Osteocyte (in vitro differentiated cells): Measurements from ENCODE around the gene TIMM13. TPM values are rescaled to one million over a fixed set of nuclear protein-coding genes. Genes with fewer than 3 reads are reported as not detected.
"Not testable (repeated sequence)": the region's sequence is repeated elsewhere in the genome, so short reads cannot be mapped to it uniquely, and the experiment has no call there.

Experiments used
- DNase-seq: peaks from one replicate; pipeline ENCODE4 v3.0.0; 2021; ENCODE audit warnings: mixed read lengths; ENCODE audit not compliant: unreplicated experiment; ENCODE audit errors: extremely low spot score
- H3K27ac Mint-ChIP-seq: one replicate; pipeline ENCODE4 v1.8.0; 2021; ENCODE audit warnings: mild to moderate bottlenecking, mixed read lengths; ENCODE audit not compliant: unreplicated experiment
- H3K27me3 Mint-ChIP-seq: one replicate; pipeline ENCODE4 v1.8.0; 2021; ENCODE audit warnings: mixed read lengths; ENCODE audit not compliant: unreplicated experiment
- H3K36me3 Mint-ChIP-seq: one replicate; pipeline ENCODE4 v1.8.0; 2021; ENCODE audit warnings: mixed read lengths; ENCODE audit not compliant: unreplicated experiment
- H3K4me1 Mint-ChIP-seq: one replicate; pipeline ENCODE4 v1.8.0; 2021; ENCODE audit warnings: mixed read lengths; ENCODE audit not compliant: unreplicated experiment
- H3K4me3 Mint-ChIP-seq: one replicate; pipeline ENCODE4 v1.8.0; 2021; ENCODE audit warnings: mild to moderate bottlenecking, moderate library complexity, mixed read lengths; ENCODE audit not compliant: unreplicated experiment
- H3K9me3 Mint-ChIP-seq: one replicate; pipeline ENCODE4 v1.8.0; 2021; ENCODE audit warnings: mixed read lengths; ENCODE audit not compliant: unreplicated experiment
- CTCF ChIP-seq: fragments of 200-600 bp; sonication (generic); IDR thresholded peaks from 2 replicates; pipeline ENCODE4 v1.5.0; 2021; ENCODE audit warnings: antibody characterized with exemption, mild to moderate bottlenecking, moderate library complexity
- total RNA-seq: library from RNA; stranded (reverse); gene quantifications from 2 replicates; pipeline ENCODE4 v1.2.1, GENCODE V29; 2021

TIMM13 gene
- total RNA-seq, 1 donor from 2014 or later = 108 TPM

GRCh38 chr19:2420490-2420889, 6.9 kb downstream of the TIMM13 start:
- Mint-ChIP-seq H3K27ac (no peak overlapping the region), H3K4me3 (no peak overlapping the region), H3K9me3 (no peaks in the 10 kb centered on the region), H3K4me1 (peaks cover 2% of the 10 kb centered on the region), H3K36me3 (peaks cover 4% of the 10 kb centered on the region), H3K27me3 (no peaks in the 10 kb centered on the region)
- TF ChIP-seq CTCF = no peak
- no peak for DNase-seq

GRCh38 chr19:2419754-2420153, 7.6 kb downstream of the TIMM13 start:
- no peak overlapping the region for H3K27ac Mint-ChIP-seq
- TF ChIP-seq CTCF = no peak
- no peak for DNase-seq
- no peaks in the 10 kb centered on the region for H3K9me3 Mint-ChIP-seq
- H3K4me3 Mint-ChIP-seq = no peak overlapping the region
- peaks cover 1% of the 10 kb centered on the region for H3K4me1 Mint-ChIP-seq
- peaks cover 4% of the 10 kb centered on the region for H3K36me3 Mint-ChIP-seq
- H3K27me3 Mint-ChIP-seq = no peaks in the 10 kb centered on the region

GRCh38 chr19:2417881-2418406, 9.4 kb downstream of the TIMM13 start:
- no peak overlapping the region for H3K27ac Mint-ChIP-seq

GRCh38 chr19:2417436-2417835, 9.9 kb downstream of the TIMM13 start:
- H3K4me3 Mint-ChIP-seq, H3K27ac Mint-ChIP-seq, DNase-seq: not testable (repeated sequence)

More at GRCh38 chr19:2417881-2418406, 9.4 kb downstream of the TIMM13 start:
- no peak overlapping the region for H3K4me3 Mint-ChIP-seq
- no peaks in the 10 kb centered on the region for H3K27me3 Mint-ChIP-seq
- H3K36me3 Mint-ChIP-seq = peaks cover 4% of the 10 kb centered on the region
- H3K9me3 Mint-ChIP-seq = no peaks in the 10 kb centered on the region
- H3K4me1 Mint-ChIP-seq = no peaks in the 10 kb centered on the region
- DNase-seq = no peak
- no peak for TF ChIP-seq CTCF

DNA sequence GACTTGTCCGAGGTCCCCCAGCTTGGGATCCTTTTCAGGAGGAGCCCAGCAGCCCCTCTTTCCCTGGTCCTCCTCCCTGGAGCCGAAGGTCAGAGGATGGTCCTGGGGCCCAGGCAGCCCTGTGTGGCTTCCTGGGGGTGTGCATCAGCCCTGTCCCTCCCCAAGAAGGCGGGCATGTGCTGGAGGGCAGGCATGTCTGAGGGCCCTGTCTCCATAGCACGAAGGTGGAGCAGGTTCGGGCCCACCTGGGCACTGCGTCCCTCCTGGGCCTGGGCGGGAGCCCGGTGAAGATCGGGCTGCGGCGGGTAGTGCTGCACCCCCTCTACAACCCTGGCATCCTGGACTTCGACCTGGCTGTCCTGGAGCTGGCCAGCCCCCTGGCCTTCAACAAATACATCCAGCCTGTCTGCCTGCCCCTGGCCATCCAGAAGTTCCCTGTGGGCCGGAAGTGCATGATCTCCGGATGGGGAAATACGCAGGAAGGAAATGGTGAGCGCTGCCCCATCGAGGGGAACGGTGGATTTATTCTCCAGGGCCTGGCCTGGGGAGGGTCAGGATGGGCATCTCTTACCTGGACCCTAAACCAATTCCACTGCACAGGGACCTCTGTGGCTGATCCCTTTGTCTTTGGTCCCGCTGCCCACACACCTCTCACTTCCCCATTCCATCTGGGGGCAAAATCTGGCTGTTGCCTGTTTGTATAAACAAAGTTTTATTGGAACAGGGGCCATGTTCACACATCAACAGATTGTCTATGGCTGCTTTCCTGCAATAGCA, 10.9 kb downstream of the TIMM13 start:
- no peaks in the 10 kb centered on the region for H3K4me1 Mint-ChIP-seq
- no peak for TF ChIP-seq CTCF
- no peaks in the 10 kb centered on the region for H3K9me3 Mint-ChIP-seq
- H3K27ac Mint-ChIP-seq = no peak overlapping the region
- H3K27me3 Mint-ChIP-seq = no peaks in the 10 kb centered on the region
- peaks cover 4% of the 10 kb centered on the region for H3K36me3 Mint-ChIP-seq
- DNase-seq = no peak
- H3K4me3 Mint-ChIP-seq = no peak overlapping the region

More at GRCh38 chr19:2417436-2417835, 9.9 kb downstream of the TIMM13 start:
- not testable (repeated sequence) for H3K9me3 Mint-ChIP-seq, H3K27me3 Mint-ChIP-seq, H3K4me1 Mint-ChIP-seq, H3K36me3 Mint-ChIP-seq
